Measurements from ENCODE around the gene SPDYA.
A peak's percentile ranks its signal among the peaks of the same experiment; 100 is the strongest.

The SPDYA gene

GRCh38 chr2:28801726-28802125 lies 8.9 kb upstream of the SPDYA start:
- H3K27ac ChIP-seq, result no peak overlapping the region
- TF ChIP-seq CTCF (conservative IDR thresholded peaks at IDR 0.05) (no peak), ZFX (IDR thresholded peaks at IDR 0.05) (no peak)

GRCh38 chr2:28802975-28803429 lies 7.6 kb upstream of the SPDYA start:
- TF ChIP-seq CTCF (conservative IDR thresholded peaks at IDR 0.05) (no peak), ZFX (IDR thresholded peaks at IDR 0.05) (no peak)
- H3K27ac ChIP-seq, result no peak overlapping the region

- TF ChIP-seq CTCF (conservative IDR thresholded peaks at IDR 0.05) (no peak), ZFX (IDR thresholded peaks at IDR 0.05) (no peak)
- no peak overlapping the region for H3K27ac ChIP-seq
Observed at GRCh38 chr2:28809927-28810326, 707 bp upstream of the SPDYA start.

GRCh38 chr2:28818053-28818452 lies 7.4 kb downstream of the SPDYA start:
- TF ChIP-seq ZFX (IDR thresholded peaks at IDR 0.05), result no peak
- TF ChIP-seq CTCF (conservative IDR thresholded peaks at IDR 0.05), result no peak

GRCh38 chr2:28821295-28821958 lies 10.8 kb downstream of the SPDYA start:
- H3K27ac ChIP-seq, result no peak overlapping the region
- peak; percentile 81 for TF ChIP-seq CTCF (conservative IDR thresholded peaks at IDR 0.05)
- no peak for TF ChIP-seq ZFX (IDR thresholded peaks at IDR 0.05)

More at GRCh38 chr2:28818053-28818452, 7.4 kb downstream of the SPDYA start:
- no peak overlapping the region for H3K27ac ChIP-seq

- TF ChIP-seq CTCF (conservative IDR thresholded peaks at IDR 0.05) (no peak), ZFX (IDR thresholded peaks at IDR 0.05) (no peak)
- H3K27ac ChIP-seq, result no peak overlapping the region
Observed at GRCh38 chr2:28822036-28822435, 11.4 kb downstream of the SPDYA start.

- no peak overlapping the region for H3K27ac ChIP-seq
- no peak for TF ChIP-seq CTCF (conservative IDR thresholded peaks at IDR 0.05)
- no peak for TF ChIP-seq ZFX (IDR thresholded peaks at IDR 0.05)
Observed at GRCh38 chr2:28824207-28824606, 13.6 kb downstream of the SPDYA start.

All from C4-2B (cell line).